ENCODE results near the gene RBM39.
A peak's percentile ranks its signal among the peaks of the same experiment; 100 is the strongest.
"Not testable (repeated sequence)": the region's sequence is repeated elsewhere in the genome, so short reads cannot be mapped to it uniquely, and the experiment has no call there.

RBM39 gene

DNA sequence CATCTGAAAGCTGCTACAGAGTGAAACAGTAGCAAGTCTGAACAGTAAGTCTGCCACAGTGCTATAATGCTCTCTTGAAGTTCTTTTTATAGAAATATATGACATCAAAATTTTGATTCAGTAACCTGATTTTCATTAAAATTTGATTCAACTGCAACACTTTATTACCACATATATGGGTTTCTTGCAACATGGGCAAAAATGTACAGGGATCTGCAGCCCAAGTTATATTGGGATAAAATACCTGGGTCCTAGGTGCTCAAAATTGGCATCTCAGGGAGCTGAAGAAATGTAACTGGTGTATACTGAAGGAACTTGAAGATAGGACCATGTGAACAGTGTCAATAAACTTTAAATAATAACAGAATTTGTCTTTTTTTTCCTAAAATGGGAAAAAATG lies 32.0 kb downstream of the RBM39 start:
- Mint-ChIP-seq H3K9me3 (no peaks in the 10 kb centered on the region), H3K27ac (no peak overlapping the region), H3K4me3 (no peak overlapping the region), H3K36me3 (ENCODE audit: low read depth) (peaks cover 46% of the 10 kb centered on the region), H3K27me3 (ENCODE audit: low read depth) (no peaks in the 10 kb centered on the region), H3K4me1 (ENCODE audit: low read depth) (peaks cover 27% of the 10 kb centered on the region)

DNA sequence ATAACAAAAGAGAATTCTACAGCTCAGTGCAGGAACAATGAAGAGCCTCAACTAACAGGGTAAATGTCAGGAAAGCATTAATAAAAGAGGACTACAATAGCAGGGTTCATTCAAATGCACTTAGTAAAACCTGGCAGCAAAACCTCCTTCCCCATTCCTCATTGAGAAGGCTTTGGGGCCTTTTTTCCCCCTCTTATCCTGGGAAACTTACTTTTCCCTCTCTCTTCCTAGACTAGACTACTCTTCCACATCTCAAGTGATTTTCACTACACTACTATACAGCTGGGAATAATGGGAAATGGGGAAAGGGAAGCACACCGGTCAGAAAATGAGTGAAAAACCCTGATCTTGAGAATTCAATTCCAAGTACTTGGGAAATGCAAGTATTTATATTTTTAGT lies 32.8 kb downstream of the RBM39 start:
- peaks cover 50% of the 10 kb centered on the region for H3K36me3 Mint-ChIP-seq (ENCODE audit: low read depth)
- H3K27me3 Mint-ChIP-seq (ENCODE audit: low read depth), result no peaks in the 10 kb centered on the region
- no peaks in the 10 kb centered on the region for H3K9me3 Mint-ChIP-seq
- H3K27ac Mint-ChIP-seq, result peak overlapping the region; percentile 39
- peaks cover 29% of the 10 kb centered on the region for H3K4me1 Mint-ChIP-seq (ENCODE audit: low read depth)
- H3K4me3 Mint-ChIP-seq, result no peak overlapping the region

DNA sequence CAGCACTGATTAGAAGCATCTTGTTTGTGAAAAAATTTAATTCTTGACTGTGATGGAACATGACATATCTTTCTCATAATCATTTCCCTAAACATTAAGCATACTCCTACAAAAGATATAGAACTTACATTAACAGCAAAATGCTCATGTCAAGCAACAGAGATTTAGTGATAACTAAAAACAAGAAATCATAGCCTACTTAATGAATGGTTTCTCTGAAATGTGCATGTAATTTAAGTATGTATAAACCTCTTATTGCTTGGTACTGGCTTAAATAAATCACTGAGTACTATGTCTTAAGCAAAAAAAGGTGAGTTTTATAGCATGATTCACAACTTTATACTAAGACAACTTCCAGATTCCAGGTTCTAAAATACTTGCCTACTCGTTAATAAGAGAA lies 33.6 kb downstream of the RBM39 start:
- H3K9me3 Mint-ChIP-seq, result no peaks in the 10 kb centered on the region
- H3K27me3 Mint-ChIP-seq (ENCODE audit: low read depth), result no peaks in the 10 kb centered on the region
- H3K4me1 Mint-ChIP-seq (ENCODE audit: low read depth), result peaks cover 32% of the 10 kb centered on the region
- peaks cover 55% of the 10 kb centered on the region for H3K36me3 Mint-ChIP-seq (ENCODE audit: low read depth)
- no peak overlapping the region for H3K27ac Mint-ChIP-seq
- no peak overlapping the region for H3K4me3 Mint-ChIP-seq

DNA sequence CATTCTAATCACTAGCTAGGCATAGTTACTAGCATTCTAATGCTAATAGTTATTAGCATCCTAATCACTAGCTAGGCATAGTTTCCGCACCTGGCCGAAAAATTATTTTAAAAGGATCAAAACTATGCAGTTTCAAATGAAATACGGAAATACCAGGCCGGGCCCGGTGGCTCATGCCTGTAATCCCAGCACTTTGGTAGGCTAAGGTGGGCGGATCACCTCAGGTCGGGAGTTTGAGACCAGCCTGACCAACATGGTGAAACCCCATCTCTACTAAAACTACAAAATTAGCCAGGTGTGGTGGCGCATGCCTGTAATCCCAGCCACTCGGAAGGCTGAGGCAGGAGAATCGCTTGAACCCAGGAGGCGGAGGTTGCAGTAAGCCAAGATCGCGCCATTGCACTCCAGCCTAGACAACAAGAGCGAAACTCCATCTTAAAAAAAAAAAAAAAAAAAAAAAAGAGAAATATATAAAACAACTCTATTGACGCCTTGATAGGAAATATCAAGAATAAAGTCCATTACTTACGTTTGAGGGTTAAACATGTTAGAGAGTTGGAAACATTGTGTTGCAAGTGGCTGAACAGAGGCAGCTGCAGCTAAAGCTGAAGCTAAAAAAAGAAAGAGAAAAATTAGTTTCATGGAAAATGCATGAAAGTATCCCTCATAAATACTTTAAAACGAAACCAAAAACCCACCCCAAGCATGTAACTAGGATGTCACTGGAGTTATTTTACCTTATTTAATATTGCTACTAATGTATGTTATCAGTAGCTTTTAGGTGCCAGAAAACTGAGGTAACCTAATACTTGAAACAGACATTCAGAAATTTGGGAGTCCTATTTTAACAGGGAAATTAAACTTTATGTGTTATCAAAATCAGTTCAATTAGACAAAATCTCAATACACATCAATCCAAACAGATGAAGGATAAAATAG lies 35.2 kb downstream of the RBM39 start:
- not testable (repeated sequence) for H3K4me3 Mint-ChIP-seq; H3K27me3 Mint-ChIP-seq (ENCODE audit: low read depth); H3K27ac Mint-ChIP-seq; H3K9me3 Mint-ChIP-seq
- peaks cover 61% of the 10 kb centered on the region for H3K36me3 Mint-ChIP-seq (ENCODE audit: low read depth)
- peaks cover 27% of the 10 kb centered on the region for H3K4me1 Mint-ChIP-seq (ENCODE audit: low read depth)

DNA sequence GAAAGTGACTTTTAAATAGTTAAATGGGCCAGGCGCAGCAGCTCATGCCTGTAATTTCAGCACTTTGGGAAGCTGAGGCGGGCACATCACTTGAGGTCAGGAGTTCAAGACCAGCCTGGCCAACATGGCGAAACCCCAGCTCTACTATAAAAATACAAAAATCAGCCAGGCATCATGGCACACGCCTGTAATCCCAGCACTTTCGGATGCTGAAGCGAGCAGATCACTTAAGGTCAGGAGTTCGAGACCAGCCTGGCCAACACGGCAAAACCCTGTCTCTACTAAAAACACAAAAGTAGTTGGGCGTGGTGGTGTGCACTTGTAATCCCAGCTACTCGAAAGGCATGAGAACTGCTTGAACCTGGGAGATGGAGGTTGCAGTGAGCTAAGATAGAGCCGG lies 36.2 kb downstream of the RBM39 start:
- peaks cover 56% of the 10 kb centered on the region for H3K36me3 Mint-ChIP-seq (ENCODE audit: low read depth)
- H3K27ac Mint-ChIP-seq; H3K4me3 Mint-ChIP-seq; H3K27me3 Mint-ChIP-seq (ENCODE audit: low read depth); H3K9me3 Mint-ChIP-seq: not testable (repeated sequence)
- peaks cover 19% of the 10 kb centered on the region for H3K4me1 Mint-ChIP-seq (ENCODE audit: low read depth)

DNA sequence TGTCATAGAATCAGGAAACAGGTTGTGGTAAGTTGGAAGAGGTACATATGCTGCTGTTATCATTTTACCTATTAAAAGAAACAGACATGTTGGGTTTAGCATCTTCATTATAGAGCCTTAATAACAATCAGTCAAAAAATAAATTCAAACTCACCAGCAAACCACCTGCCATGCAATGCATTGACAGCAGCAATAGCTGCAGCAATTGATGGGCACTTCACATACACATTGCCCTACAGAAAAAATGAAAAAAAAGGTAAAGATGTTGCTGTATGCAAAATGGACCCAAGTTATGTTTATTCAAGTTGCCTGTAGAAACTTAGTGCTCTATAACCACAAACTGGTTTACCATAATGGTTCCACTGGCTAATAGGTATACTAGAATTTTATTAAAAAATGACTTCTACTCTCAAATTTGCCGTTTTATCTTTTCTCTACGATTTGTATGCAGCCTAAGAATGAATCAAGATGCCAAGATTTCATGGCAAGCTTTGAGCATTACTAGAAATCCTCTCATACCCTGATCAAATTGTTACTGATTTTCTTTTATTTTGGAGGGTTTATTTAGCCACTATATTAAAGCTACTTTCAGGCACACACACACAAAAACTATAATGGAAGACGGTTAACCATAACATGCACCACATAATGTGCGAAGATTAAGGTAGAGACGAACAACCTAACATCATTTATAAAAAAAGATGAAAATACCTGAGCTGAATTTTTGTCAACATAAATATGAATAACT lies 37.4 kb downstream of the RBM39 start:
- H3K36me3 Mint-ChIP-seq (ENCODE audit: low read depth), result peaks cover 54% of the 10 kb centered on the region
- no peaks in the 10 kb centered on the region for H3K9me3 Mint-ChIP-seq
- peaks cover 26% of the 10 kb centered on the region for H3K4me1 Mint-ChIP-seq (ENCODE audit: low read depth)
- H3K27me3 Mint-ChIP-seq (ENCODE audit: low read depth), result no peaks in the 10 kb centered on the region
- no peak overlapping the region for H3K27ac Mint-ChIP-seq
- H3K4me3 Mint-ChIP-seq, result no peak overlapping the region

DNA sequence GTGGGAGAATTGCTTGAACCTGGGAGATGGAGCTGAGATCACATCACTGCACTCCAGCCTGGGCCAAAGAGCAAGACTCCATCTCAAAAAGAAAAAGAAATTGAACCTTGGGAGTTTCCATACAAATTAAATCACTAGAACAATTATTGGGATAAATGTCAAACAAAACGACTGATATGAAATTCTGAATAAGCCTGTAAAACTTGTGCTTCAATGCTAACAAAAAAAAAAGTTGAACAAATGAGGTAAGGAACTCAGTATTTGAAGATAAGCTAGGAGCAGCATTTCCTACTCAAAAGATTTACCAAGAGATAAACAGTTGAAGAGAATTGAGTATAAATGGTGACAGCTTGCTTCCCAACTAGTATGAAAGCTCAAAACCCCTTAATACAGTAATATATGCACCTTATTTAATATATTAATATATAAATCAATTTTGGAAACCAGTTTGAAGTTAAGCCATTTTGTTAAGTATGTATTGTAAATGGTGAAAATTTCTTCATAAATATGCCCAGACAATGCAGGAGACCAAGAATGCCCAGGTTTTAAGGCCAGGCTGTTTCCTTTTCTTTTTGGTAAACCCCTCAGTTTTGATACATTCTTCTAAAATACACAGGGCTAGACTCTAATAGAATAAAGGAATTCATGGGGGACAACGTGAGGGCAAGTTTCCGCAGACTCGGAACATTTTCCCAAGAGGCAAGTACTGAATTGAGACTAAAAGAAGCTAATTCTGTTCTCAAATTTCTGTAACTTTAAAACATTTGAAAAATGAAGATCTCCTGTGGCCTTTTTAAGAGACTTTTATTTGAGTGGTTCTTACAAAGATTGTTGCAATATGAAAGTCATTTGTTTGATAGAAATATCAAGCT lies 39.0 kb downstream of the RBM39 start:
- H3K27ac Mint-ChIP-seq, result peak overlapping the region; percentile 21
- no peak overlapping the region for H3K4me3 Mint-ChIP-seq
- peaks cover 26% of the 10 kb centered on the region for H3K4me1 Mint-ChIP-seq (ENCODE audit: low read depth)
- peaks cover 51% of the 10 kb centered on the region for H3K36me3 Mint-ChIP-seq (ENCODE audit: low read depth)
- no peaks in the 10 kb centered on the region for H3K27me3 Mint-ChIP-seq (ENCODE audit: low read depth)
- H3K9me3 Mint-ChIP-seq, result no peaks in the 10 kb centered on the region

DNA sequence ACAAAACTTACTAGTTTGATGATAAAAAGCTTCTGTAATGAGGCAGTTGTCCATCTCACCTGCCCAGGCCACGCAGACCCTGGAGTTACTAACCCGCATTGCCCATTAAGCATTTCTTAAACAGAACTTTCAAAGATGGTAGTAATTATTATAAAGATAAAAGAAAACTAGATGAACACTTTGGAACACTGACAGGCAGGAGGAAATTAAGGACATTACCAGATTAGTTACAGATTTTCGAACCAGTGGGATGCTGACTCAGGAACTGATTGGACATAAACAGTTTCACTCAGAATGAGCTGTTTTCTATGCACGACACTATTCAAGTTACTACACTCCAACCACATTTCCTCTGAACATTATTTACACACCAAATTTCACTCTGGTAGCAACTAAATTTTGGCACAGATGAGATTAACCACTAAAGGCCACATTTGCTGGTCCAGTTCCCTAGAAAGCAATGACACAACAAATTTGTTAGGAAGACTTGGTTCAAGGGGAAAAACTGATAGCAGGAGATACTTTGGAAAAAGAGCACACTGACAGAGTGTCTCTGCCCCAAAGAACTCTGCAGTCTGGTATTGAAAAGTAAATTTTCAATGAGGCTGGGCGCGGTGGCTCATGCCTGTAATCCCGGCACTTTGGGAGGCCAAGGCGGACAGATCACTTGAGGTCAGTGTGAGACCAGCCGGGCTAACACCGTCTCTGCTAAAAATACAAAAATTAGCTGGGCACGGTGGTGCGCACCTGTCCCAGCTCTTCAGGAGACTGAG lies 39.8 kb downstream of the RBM39 start:
- Mint-ChIP-seq H3K4me3 (no peak overlapping the region), H3K9me3 (no peaks in the 10 kb centered on the region), H3K27ac (peak overlapping the region; percentile 70), H3K4me1 (ENCODE audit: low read depth) (peaks cover 34% of the 10 kb centered on the region), H3K36me3 (ENCODE audit: low read depth) (peaks cover 56% of the 10 kb centered on the region), H3K27me3 (ENCODE audit: low read depth) (no peaks in the 10 kb centered on the region)

DNA sequence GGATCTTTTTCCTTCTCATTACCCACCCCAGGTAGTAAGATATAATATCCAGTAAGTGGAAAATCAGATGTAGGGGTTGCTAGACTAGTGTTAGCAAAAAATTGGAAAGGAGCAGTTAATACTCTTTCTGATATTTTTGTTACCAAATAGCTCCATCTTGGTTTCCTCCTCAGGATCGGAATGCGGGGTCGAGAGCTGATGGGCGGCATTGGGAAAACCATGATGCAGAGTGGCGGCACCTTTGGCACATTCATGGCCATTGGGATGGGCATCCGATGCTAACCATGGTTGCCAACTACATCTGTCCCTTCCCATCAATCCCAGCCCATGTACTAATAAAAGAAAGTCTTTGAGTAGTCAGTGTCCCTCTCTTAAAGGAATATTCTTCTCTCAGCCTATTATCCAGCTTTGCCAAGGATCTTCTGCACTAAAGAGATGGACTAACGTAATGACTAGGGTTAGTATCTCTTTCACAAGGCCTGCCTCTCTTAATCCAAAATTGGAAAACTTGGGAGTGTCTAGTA lies 41.4 kb downstream of the RBM39 start:
- Mint-ChIP-seq H3K27ac (peak overlapping the region; percentile 42), H3K27me3 (ENCODE audit: low read depth) (no peaks in the 10 kb centered on the region), H3K36me3 (ENCODE audit: low read depth) (peaks cover 49% of the 10 kb centered on the region), H3K4me3 (peak overlapping the region; percentile 89), H3K4me1 (ENCODE audit: low read depth) (peaks cover 35% of the 10 kb centered on the region), H3K9me3 (no peaks in the 10 kb centered on the region)

DNA sequence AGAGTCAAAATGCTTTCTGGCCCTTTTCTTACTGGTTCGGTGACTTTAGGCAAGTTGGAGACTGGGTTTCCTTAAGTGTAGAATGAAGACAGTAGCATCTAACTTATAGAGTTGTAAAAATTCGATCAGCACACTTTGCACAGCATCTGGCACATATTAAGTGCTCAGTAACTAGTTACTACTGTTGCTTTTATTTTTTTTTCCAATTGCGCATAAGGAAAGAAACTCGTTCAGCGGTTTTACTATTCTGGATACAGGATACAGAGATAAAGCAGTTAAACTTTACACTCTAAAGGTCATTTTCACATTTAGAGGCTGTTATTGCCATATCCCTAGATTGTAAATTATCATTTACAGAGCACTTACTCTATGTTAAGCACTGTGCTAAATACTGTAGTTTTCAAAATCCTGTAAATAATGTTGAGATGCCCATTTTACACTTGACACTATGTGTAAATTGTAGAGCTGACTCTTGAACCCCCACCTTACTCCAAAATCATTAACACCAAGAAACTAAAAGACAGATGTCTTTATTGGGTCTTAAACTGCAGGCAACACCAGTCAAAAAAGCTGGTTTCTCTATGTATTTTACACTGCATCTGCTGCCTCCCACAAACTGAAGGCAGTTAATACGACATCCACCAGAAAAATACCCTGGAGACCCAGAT lies 42.0 kb downstream of the RBM39 start:
- Mint-ChIP-seq H3K9me3 (no peaks in the 10 kb centered on the region), H3K36me3 (ENCODE audit: low read depth) (peaks cover 49% of the 10 kb centered on the region), H3K4me1 (ENCODE audit: low read depth) (peaks cover 35% of the 10 kb centered on the region), H3K27me3 (ENCODE audit: low read depth) (no peaks in the 10 kb centered on the region), H3K4me3 (peak overlapping the region; percentile 89), H3K27ac (peak overlapping the region; percentile 90)

DNA sequence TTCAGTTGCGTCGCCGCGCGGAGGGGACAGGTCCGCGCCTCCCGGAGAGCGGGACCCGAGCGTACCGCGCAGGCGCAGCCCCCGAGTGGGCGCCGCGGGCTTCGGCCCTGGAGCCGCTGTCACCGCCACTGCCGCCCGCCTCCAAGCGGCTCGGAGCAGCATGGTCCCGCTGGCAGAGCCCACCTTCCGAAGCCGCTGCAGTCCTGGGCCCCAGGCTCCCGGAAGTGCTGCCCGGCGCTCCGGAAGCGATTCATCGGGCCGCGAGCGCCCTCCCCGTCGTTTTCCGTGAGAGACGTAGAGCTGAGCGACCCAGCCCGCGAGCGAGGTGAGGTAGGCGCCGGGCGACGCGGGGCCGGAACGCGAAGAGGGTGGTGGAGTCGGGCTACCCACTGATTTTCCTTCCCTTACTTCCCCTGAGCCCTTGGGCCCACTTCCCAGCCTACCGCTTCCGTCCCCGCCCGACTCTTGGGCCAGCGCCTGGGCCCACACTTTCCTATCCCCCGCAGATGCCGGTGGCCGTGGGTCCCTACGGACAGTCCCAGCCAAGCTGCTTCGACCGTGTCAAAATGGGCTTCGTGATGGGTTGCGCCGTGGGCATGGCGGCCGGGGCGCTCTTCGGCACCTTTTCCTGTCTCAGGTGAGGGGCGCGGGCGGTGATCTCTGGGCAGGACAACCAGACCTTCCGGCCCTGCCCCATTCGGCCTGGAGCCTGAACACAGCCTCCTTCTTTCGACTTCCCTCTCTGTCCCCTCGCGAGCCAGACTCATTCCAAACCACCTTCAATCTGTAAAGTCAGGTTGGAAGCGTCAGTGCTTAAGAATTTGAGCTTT lies 42.7 kb downstream of the RBM39 start, which contains the start of the genes NFS1 and ROMO1:
NFS1 (minus strand) TSS at position 226 of the 830 bp plus-strand sequence; CDS start at position 162, 64 bp downstream.
ROMO1 (plus strand) TSS at position 279 of the 830 bp plus-strand sequence; CDS start at position 507, 228 bp downstream.
- Mint-ChIP-seq H3K9me3 (no peaks in the 10 kb centered on the region), H3K36me3 (ENCODE audit: low read depth) (peaks cover 44% of the 10 kb centered on the region), H3K27me3 (ENCODE audit: low read depth) (no peaks in the 10 kb centered on the region), H3K27ac (peak within 1 kb of the TSS; percentile 90), H3K4me3 (peak within 1 kb of the TSS; percentile 89), H3K4me1 (ENCODE audit: low read depth) (peaks cover 33% of the 10 kb centered on the region)

DNA sequence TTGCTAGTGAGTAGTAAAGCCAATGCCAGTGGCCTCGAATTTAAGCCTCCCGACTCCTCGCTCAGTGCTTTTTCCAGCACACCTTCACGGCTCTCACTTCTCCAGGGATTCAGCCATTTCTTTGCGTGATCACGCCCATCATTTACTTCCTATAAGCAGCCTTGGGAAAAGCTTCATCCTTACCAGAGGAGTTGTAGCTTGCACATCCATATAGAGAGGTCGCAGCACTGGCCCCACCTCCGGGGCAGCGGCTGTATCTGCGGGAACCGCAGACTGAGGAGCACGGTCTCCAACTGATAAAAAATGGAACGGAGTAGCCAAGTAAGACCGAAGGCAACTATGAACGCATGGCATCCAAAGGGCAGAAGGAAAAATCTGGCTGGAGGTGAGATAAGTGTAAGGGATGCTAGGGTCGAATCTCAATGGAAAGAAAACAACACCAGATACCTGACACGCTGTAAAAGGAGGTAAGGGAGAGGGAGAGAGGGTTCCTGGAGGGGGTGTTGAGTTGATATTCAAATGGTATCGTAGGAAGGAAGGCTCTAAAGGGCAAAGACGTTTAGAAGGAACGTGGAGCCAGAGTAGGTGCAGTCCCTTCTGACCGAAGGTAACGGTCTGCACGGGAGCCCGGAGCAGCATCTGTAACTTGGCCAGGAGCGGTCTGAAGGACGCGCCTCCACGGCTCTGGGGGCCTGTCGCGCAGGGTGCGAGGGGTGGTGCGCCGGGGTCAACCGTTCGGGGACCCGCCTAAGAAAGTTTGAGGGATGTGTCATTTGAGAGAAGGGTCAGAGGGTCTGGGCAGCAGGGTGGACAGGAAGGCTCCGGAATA lies 43.5 kb downstream of the RBM39 start:
- Mint-ChIP-seq H3K27ac (peak overlapping the region; percentile 85), H3K36me3 (ENCODE audit: low read depth) (peaks cover 35% of the 10 kb centered on the region), H3K27me3 (ENCODE audit: low read depth) (no peaks in the 10 kb centered on the region), H3K4me1 (ENCODE audit: low read depth) (peaks cover 30% of the 10 kb centered on the region), H3K4me3 (peak overlapping the region; percentile 87), H3K9me3 (no peaks in the 10 kb centered on the region)
